ENCODE results near the gene USP33.
A peak's percentile ranks its signal among the peaks of the same experiment; 100 is the strongest.
"Not testable (repeated sequence)": the region's sequence is repeated elsewhere in the genome, so short reads cannot be mapped to it uniquely, and the experiment has no call there.

The USP33 gene

GRCh38 chr1:77683160-77684148 lies 76.2 kb downstream of the USP33 start:
- no peaks in the 10 kb centered on the region for H3K27me3 ChIP-seq (ENCODE audit: control insufficient read depth in 1 of 2, insufficient read depth in 2 of 2, low read length in 2 of 2)
- H3K4me1 ChIP-seq (ENCODE audit: insufficient read depth, low read length): peaks cover 18% of the 10 kb centered on the region
- H3K9me3 ChIP-seq (ENCODE audit: low read length): no peaks in the 10 kb centered on the region
- peak overlapping the region; percentile 64 for H3K9ac ChIP-seq (ENCODE audit: low read length)
- H3K36me3 ChIP-seq (ENCODE audit: insufficient read depth, low read length): no peaks in the 10 kb centered on the region
- H3K27ac ChIP-seq (ENCODE audit: low read depth, low read length): peak overlapping the region; percentile 80
- H3K4me3 ChIP-seq (ENCODE audit: low read depth in 1 of 2, low read length in 2 of 2): peak overlapping the region; percentile 88 to 91

- no peaks in the 10 kb centered on the region for H3K27me3 ChIP-seq (ENCODE audit: control insufficient read depth in 1 of 2, insufficient read depth in 2 of 2, low read length in 2 of 2)
- peak within 1 kb of the TSS; percentile 88 to 91 for H3K4me3 ChIP-seq (ENCODE audit: low read depth in 1 of 2, low read length in 2 of 2)
- peaks cover 18% of the 10 kb centered on the region for H3K4me1 ChIP-seq (ENCODE audit: insufficient read depth, low read length)
- H3K9me3 ChIP-seq (ENCODE audit: low read length): no peaks in the 10 kb centered on the region
- H3K9ac ChIP-seq (ENCODE audit: low read length): peak within 1 kb of the TSS; percentile 81
- no peaks in the 10 kb centered on the region for H3K36me3 ChIP-seq (ENCODE audit: insufficient read depth, low read length)
- peak within 1 kb of the TSS; percentile 80 for H3K27ac ChIP-seq (ENCODE audit: low read depth, low read length)
Observed at GRCh38 chr1:77682460-77683159, 77.0 kb downstream of the USP33 start, which contains the start of gene ZZZ3. Gene ZZZ3 (minus strand): TSS chr1:77682658. CDS start chr1:77633354, 49,304 bp downstream.

- H3K4me1 ChIP-seq (ENCODE audit: insufficient read depth, low read length): peaks cover 18% of the 10 kb centered on the region
- H3K27me3 ChIP-seq (ENCODE audit: control insufficient read depth in 1 of 2, insufficient read depth in 2 of 2, low read length in 2 of 2): no peaks in the 10 kb centered on the region
- H3K4me3 ChIP-seq (ENCODE audit: low read depth in 1 of 2, low read length in 2 of 2): no peak overlapping the region
- no peak overlapping the region for H3K27ac ChIP-seq (ENCODE audit: low read depth, low read length)
- H3K9me3 ChIP-seq (ENCODE audit: low read length): no peaks in the 10 kb centered on the region
- H3K36me3 ChIP-seq (ENCODE audit: insufficient read depth, low read length): no peaks in the 10 kb centered on the region
- no peak overlapping the region for H3K9ac ChIP-seq (ENCODE audit: low read length)
Observed at GRCh38 chr1:77680173-77680572, 79.5 kb downstream of the USP33 start.

DNA sequence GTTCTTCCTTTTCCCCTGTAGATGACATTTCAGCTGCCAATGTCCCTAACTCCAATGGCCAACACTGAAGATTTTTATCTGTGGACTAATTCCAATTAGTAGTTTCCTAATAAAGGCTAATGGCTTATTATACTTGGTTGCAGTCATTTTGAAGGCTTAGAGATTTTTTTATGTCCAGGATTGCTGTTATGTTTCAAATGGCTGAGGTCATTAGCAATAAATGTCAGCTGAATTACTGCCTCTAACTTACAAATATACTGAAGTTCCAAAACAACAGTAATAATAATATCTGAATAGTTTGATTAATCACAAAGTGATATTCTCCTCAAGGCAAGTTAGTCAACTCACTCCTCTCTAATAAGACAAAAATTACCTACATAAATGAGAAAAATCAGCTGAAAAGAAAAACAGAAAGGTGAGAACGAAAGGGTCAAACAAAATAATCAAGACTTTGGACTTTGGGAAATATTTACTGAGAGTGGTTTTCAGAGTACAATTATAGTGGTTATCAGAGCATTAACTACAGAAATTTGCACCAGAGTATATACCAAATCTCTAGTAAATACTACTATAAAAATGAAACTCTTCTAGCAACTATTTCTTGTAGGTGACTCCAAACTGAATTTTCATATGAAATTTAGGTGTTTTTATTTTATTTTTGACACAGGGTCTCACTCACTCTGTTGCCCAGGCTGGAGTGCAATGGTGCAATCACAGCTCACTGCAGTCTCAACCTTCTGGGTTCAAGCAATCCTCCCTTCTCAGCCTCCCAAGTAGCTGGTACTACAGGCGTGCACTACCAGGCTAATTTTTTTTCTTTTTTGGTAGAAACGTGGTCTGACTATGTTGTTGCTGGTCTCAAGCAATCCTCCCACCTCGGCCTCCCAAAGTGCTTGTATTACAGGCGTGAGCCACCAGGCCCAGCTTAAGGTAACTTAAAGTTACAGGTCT lies 80.7 kb downstream of the USP33 start:
- H3K4me3 ChIP-seq (ENCODE audit: low read depth in 1 of 2, low read length in 2 of 2): no peak overlapping the region
- no peak overlapping the region for H3K9ac ChIP-seq (ENCODE audit: low read length)
- H3K4me1 ChIP-seq (ENCODE audit: insufficient read depth, low read length): peaks cover 15% of the 10 kb centered on the region
- no peaks in the 10 kb centered on the region for H3K9me3 ChIP-seq (ENCODE audit: low read length)
- H3K27me3 ChIP-seq (ENCODE audit: control insufficient read depth in 1 of 2, insufficient read depth in 2 of 2, low read length in 2 of 2): no peaks in the 10 kb centered on the region
- H3K27ac ChIP-seq (ENCODE audit: low read depth, low read length): no peak overlapping the region
- H3K36me3 ChIP-seq (ENCODE audit: insufficient read depth, low read length): no peaks in the 10 kb centered on the region

DNA sequence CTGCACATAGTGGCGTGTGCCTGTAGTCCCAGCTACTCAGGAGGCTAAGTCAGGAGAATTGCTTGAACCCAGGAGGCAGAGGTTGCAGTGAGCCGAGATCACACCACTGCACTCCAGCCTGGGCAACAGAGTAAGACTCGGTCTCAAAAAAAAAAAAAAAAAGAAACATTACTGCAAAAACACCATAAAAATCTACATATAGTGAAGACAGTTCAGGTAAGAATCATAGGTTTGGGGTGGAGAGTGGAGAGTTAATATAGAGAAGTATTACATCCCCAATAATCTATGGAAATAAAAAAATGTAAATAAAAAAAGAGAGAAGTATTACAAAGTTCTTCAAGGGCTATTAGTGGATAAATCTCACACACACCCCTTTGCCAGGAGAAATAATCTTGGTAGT lies 84.8 kb downstream of the USP33 start:
- not testable (repeated sequence) for H3K27me3 ChIP-seq (ENCODE audit: control insufficient read depth in 1 of 2, insufficient read depth in 2 of 2, low read length in 2 of 2); H3K9me3 ChIP-seq (ENCODE audit: low read length); H3K36me3 ChIP-seq (ENCODE audit: insufficient read depth, low read length); H3K4me3 ChIP-seq (ENCODE audit: low read depth in 1 of 2, low read length in 2 of 2); H3K9ac ChIP-seq (ENCODE audit: low read length); H3K27ac ChIP-seq (ENCODE audit: low read depth, low read length)
- peaks cover 14% of the 10 kb centered on the region for H3K4me1 ChIP-seq (ENCODE audit: insufficient read depth, low read length)

DNA sequence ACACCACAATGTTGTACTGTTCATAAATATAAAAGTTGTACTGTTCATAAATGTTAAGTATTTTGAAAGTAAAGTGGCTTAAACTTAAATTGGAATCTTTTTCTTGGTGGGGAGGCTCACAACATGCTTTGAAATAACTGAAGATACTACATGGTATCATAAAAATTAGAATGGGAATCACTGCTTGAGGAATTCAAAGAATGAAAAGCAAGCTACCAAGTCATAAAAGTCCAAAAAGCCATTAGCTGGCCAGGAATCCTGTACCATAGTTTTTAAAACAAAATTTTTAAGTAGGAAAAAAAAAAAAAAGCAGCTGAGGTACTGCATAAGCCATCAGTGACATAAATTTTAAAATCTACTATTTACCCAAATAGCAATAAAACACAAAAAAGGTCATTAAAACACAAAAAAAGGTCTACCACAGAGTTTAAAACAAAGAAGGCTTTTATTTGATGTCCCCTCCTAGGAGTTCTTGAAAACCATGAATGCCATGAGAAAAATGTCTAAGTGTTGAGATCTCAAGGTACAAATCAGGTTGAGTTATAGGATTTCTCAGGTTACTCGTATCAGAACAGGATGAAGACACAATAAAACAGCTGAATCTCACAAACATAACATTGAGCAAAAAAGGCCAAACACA lies 85.8 kb downstream of the USP33 start:
- no peak overlapping the region for H3K27ac ChIP-seq (ENCODE audit: low read depth, low read length)
- H3K27me3 ChIP-seq (ENCODE audit: control insufficient read depth in 1 of 2, insufficient read depth in 2 of 2, low read length in 2 of 2): no peaks in the 10 kb centered on the region
- no peaks in the 10 kb centered on the region for H3K9me3 ChIP-seq (ENCODE audit: low read length)
- no peak overlapping the region for H3K9ac ChIP-seq (ENCODE audit: low read length)
- no peak overlapping the region for H3K4me3 ChIP-seq (ENCODE audit: low read depth in 1 of 2, low read length in 2 of 2)
- no peaks in the 10 kb centered on the region for H3K36me3 ChIP-seq (ENCODE audit: insufficient read depth, low read length)
- peaks cover 14% of the 10 kb centered on the region for H3K4me1 ChIP-seq (ENCODE audit: insufficient read depth, low read length)

DNA sequence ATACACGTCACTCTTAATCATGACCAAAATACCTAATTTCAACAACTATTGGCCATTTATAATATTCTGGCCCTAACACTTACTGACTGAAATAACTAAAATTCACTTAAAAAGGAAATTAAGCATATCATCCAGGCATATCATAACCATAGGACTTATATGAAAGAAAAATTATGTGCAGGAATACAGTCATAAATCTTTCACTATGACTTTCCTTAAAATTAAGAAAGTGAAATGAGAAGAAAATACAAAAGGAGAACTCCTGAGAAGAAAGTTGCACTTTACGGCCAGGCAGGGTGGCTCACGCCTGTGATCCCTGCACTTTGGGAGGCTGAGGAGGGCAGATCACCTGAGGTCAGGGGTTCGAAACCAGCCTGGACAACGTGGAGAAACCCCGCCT lies 86.6 kb downstream of the USP33 start:
- Histone ChIP-seq H3K36me3 (ENCODE audit: insufficient read depth, low read length) (no peaks in the 10 kb centered on the region), H3K9me3 (ENCODE audit: low read length) (no peaks in the 10 kb centered on the region), H3K4me1 (ENCODE audit: insufficient read depth, low read length) (peaks cover 14% of the 10 kb centered on the region), H3K27me3 (ENCODE audit: control insufficient read depth in 1 of 2, insufficient read depth in 2 of 2, low read length in 2 of 2) (no peaks in the 10 kb centered on the region), H3K27ac (ENCODE audit: low read depth, low read length) (no peak overlapping the region), H3K4me3 (ENCODE audit: low read depth in 1 of 2, low read length in 2 of 2) (no peak overlapping the region), H3K9ac (ENCODE audit: low read length) (no peak overlapping the region)

- H3K4me3 ChIP-seq (ENCODE audit: low read depth in 1 of 2, low read length in 2 of 2): no peak overlapping the region
- H3K9ac ChIP-seq (ENCODE audit: low read length): no peak overlapping the region
- no peaks in the 10 kb centered on the region for H3K9me3 ChIP-seq (ENCODE audit: low read length)
- no peak overlapping the region for H3K27ac ChIP-seq (ENCODE audit: low read depth, low read length)
- H3K27me3 ChIP-seq (ENCODE audit: control insufficient read depth in 1 of 2, insufficient read depth in 2 of 2, low read length in 2 of 2): no peaks in the 10 kb centered on the region
- no peaks in the 10 kb centered on the region for H3K36me3 ChIP-seq (ENCODE audit: insufficient read depth, low read length)
- peaks cover 14% of the 10 kb centered on the region for H3K4me1 ChIP-seq (ENCODE audit: insufficient read depth, low read length)
Observed at GRCh38 chr1:77672374-77672773, 87.3 kb downstream of the USP33 start.

DNA sequence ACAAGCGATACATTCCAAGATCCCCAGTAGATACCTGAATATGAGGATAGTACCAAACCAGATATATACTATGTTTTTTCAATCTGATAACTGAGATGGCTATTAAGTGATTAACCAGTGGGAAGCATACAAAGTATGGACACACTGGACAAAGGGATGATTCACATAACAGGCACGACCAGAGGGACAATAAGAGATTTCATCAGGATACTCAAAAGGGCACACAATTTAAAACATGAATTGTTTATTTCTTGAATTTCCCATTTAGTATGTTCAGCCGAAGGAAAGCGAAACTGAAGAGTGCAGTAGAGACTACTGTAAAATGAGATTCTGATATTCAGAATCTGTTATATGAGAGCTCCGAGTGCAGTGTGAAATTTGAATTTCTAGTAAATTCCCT lies 87.8 kb downstream of the USP33 start:
- Histone ChIP-seq H3K27me3 (ENCODE audit: control insufficient read depth in 1 of 2, insufficient read depth in 2 of 2, low read length in 2 of 2) (no peaks in the 10 kb centered on the region), H3K27ac (ENCODE audit: low read depth, low read length) (no peak overlapping the region), H3K36me3 (ENCODE audit: insufficient read depth, low read length) (no peaks in the 10 kb centered on the region), H3K4me3 (ENCODE audit: low read depth in 1 of 2, low read length in 2 of 2) (no peak overlapping the region), H3K4me1 (ENCODE audit: insufficient read depth, low read length) (peaks cover 17% of the 10 kb centered on the region), H3K9ac (ENCODE audit: low read length) (no peak overlapping the region), H3K9me3 (ENCODE audit: low read length) (no peaks in the 10 kb centered on the region)

DNA sequence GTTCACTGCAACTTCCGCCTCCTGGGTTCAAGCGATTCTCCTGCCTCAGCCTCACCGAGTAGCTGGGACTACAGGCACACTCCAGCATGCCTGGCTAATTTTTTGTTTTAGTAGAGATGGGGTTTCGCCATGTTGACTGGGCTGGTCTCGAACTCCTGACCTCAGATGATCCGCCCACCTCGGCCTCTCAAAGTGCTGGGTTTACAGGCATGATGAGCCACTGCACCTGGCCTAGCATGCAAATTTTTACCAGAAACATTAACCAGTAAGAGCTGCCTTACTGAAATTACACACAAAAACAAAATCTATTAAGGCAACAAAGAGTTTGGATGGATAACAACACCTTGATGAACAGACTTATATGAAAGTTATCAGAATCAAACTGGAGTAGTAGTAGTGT lies 89.3 kb downstream of the USP33 start:
- H3K4me1 ChIP-seq (ENCODE audit: insufficient read depth, low read length): peaks cover 20% of the 10 kb centered on the region
- H3K9ac ChIP-seq (ENCODE audit: low read length): no peak overlapping the region
- H3K27ac ChIP-seq (ENCODE audit: low read depth, low read length): no peak overlapping the region
- no peak overlapping the region for H3K4me3 ChIP-seq (ENCODE audit: low read depth in 1 of 2, low read length in 2 of 2)
- H3K27me3 ChIP-seq (ENCODE audit: control insufficient read depth in 1 of 2, insufficient read depth in 2 of 2, low read length in 2 of 2): no peaks in the 10 kb centered on the region
- no peaks in the 10 kb centered on the region for H3K9me3 ChIP-seq (ENCODE audit: low read length)
- H3K36me3 ChIP-seq (ENCODE audit: insufficient read depth, low read length): no peaks in the 10 kb centered on the region

Measured in muscle layer of colon (tissue), 2 donors.